Breast epithelium (tissue), 3 donors: Measurements from ENCODE around the gene HOXD3.

Experiments used
- CTCF ChIP-seq, 3 donors: fragments of 450-650 bp; IDR thresholded peaks; one replicate each; pipeline ENCODE4 v1.5.1; 2016 to 2017; ENCODE audit warnings: antibody characterized with exemption in 3 of 3, mild to moderate bottlenecking in 3 of 3, moderate library complexity in 3 of 3
- POLR2A ChIP-seq: fragments of 450-650 bp; IDR thresholded peaks from one replicate; pipeline ENCODE4 v1.6.1; 2016; ENCODE audit warnings: antibody characterized with exemption, mild to moderate bottlenecking, moderate library complexity
- POLR2AphosphoS5 ChIP-seq, 3 donors: sonication (generic); formaldehyde crosslinking; IDR thresholded peaks; one replicate each; pipeline ENCODE4 v1.6.1; 2017; ENCODE audit warnings: antibody characterized with exemption in 3 of 3

DNA sequence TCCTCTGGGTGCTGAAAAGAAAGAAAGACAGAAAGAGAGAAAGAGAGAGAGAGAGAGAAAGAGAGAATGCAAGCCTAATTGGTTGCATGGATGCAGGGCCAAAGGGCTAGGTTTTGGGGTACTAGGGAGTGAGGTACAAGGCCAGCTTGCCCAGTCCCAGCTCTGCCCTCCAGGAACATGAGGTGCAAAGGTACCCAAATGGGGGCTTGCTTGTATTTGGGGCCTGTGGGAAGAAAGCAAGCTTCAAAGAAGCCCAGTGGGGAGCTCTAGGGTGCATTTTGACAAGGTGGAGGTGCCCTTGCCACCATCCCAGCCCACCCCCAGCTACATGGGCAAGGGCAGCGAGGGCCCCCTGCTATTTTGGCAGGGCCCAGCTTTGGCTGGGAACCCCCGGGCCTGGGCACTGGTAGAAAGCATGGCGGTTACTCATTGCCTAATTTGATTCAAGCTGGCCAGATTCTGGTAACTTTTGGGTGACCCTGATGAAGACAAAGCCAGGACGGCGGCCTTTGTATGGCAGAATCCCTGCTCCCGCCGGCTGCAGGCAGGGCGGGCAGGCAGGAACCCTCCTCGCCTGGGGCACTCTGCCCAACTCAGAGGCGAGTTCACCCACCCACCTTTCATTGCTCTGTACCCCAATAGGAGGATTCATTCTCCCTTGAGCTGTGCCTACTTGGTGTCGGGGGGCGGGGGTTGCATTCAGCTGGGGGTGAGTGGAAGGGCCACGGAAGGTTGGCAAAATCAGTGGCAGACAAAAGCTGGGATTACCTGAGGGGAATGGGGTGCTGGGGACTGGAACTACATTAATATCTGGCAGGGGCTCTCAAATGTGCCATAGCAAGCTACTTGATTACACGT is 6.3 kb upstream of the HOXD3 start:
- TF ChIP-seq CTCF (IDR thresholded peaks at IDR 0.05), result no peak
- no peak for TF ChIP-seq POLR2A
- TF ChIP-seq POLR2AphosphoS5 (IDR thresholded peaks at IDR 0.05), result no peak
